ENCODE measurements around the gene GPS2.
A peak's percentile ranks its signal among the peaks of the same experiment; 100 is the strongest.

DNA sequence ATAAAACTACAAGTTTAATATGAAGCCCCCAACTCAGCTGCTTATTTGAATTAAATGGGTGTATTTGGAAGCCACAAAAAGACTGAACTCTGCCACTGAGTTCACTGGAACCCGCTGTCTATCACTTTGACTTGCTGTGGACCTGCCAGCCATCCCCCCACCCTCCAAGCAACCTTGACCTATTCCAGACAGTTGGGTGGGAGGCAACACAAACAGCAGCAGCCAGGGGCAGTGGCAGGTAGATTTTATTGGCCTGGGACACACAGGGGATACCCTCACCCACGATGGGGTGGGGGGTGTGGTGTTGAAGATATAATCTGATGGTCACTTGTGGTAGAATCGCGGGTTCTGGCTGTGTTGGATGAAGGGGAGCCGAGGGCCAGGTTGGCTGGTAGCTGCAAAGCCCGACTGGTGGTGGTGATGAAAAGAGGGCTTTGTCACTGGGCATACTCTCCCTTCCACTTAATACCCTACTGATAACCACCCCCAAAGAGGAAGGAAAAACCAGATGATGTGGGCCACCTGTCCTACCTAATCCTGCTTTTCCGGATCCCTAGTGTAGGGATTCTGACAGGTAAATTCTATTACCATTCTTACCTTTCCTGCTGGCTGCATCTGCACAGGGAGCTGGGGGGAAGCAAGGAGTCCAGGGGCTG, 2.6 kb downstream of the GPS2 start:
- TF ChIP-seq CBX5 (IDR thresholded peaks at IDR 0.05; ENCODE audit: low read depth) = no peak
- no peak for TF ChIP-seq BRCA1 (IDR thresholded peaks at IDR 0.05; ENCODE audit: low read depth, low read length)
- TF ChIP-seq MYC (IDR thresholded peaks at IDR 0.05; ENCODE audit: insufficient read depth, insufficient read length, insufficient replicate concordance, low read length, severe bottlenecking) = no peak
- TF ChIP-seq, protein P1, sequence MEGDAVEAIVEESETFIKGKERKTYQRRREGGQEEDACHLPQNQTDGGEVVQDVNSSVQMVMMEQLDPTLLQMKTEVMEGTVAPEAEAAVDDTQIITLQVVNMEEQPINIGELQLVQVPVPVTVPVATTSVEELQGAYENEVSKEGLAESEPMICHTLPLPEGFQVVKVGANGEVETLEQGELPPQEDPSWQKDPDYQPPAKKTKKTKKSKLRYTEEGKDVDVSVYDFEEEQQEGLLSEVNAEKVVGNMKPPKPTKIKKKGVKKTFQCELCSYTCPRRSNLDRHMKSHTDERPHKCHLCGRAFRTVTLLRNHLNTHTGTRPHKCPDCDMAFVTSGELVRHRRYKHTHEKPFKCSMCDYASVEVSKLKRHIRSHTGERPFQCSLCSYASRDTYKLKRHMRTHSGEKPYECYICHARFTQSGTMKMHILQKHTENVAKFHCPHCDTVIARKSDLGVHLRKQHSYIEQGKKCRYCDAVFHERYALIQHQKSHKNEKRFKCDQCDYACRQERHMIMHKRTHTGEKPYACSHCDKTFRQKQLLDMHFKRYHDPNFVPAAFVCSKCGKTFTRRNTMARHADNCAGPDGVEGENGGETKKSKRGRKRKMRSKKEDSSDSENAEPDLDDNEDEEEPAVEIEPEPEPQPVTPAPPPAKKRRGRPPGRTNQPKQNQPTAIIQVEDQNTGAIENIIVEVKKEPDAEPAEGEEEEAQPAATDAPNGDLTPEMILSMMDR (IDR thresholded peaks at IDR 0.05 in 2 of 3, conservative IDR thresholded peaks at IDR 0.05 in 1 of 3; ENCODE audit: control insufficient read depth in 2 of 3, extremely low read depth in 1 of 3, insufficient read depth in 1 of 3, low read depth in 3 of 3, low read length in 3 of 3) = no peak
- TF ChIP-seq POLR2A (IDR thresholded peaks at IDR 0.05; ENCODE audit: low read depth, low read length) = peak; percentile 31
- TF ChIP-seq RAD21 (IDR thresholded peaks at IDR 0.05; ENCODE audit: insufficient read depth, low read depth, low read length) = no peak
- TF ChIP-seq POLR2AphosphoS5 (IDR thresholded peaks at IDR 0.05; ENCODE audit: low read length) = no peak
- no peak for TF ChIP-seq CREB1 (IDR thresholded peaks at IDR 0.05; ENCODE audit: low read depth)
- TF ChIP-seq POLR2AphosphoS2 (IDR thresholded peaks at IDR 0.05; ENCODE audit: low read depth, low read length) = no peak
- no peak for TF ChIP-seq HCFC1 (IDR thresholded peaks at IDR 0.05; ENCODE audit: low read length)

Measured in GM12878 (cell line).